ENCODE measurements around the gene CCDC73.

GRCh38 chr11:32809313-32809712 is 14.9 kb upstream of the CCDC73 start:
- TF ChIP-seq, protein P1, sequence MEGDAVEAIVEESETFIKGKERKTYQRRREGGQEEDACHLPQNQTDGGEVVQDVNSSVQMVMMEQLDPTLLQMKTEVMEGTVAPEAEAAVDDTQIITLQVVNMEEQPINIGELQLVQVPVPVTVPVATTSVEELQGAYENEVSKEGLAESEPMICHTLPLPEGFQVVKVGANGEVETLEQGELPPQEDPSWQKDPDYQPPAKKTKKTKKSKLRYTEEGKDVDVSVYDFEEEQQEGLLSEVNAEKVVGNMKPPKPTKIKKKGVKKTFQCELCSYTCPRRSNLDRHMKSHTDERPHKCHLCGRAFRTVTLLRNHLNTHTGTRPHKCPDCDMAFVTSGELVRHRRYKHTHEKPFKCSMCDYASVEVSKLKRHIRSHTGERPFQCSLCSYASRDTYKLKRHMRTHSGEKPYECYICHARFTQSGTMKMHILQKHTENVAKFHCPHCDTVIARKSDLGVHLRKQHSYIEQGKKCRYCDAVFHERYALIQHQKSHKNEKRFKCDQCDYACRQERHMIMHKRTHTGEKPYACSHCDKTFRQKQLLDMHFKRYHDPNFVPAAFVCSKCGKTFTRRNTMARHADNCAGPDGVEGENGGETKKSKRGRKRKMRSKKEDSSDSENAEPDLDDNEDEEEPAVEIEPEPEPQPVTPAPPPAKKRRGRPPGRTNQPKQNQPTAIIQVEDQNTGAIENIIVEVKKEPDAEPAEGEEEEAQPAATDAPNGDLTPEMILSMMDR (IDR thresholded peaks at IDR 0.05; ENCODE audit: low read depth, low read length, poor library complexity, severe bottlenecking): peak; percentile 86
- no peak for TF ChIP-seq EZH2phosphoT487 (IDR thresholded peaks at IDR 0.05; ENCODE audit: borderline replicate concordance, low read length)
